ENCODE data around the gene SYT1. TPM values are rescaled to one million over a fixed set of nuclear protein-coding genes. Genes with fewer than 3 reads are reported as not detected.

The SYT1 gene
- total RNA-seq, 2 experiments from 2014 or later = not detected

DNA sequence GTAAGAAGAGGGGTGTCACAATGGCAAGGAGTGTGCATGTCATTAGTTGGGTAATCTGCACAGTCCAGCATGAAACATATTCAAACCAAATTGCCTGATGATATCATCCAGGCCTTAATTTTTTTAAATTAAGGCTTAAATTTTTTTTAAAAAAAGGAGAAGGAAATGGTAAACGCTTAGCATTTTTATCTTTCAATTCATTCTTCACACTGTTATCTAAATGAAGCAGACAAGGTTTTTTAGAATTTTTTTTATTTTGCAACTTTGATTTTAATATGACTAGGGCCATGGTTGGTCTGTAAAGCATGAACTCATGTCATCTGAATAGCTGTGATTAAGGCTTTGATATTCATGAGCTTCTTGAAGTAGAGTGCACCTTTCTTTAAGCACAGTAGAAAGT lies 362.5 kb downstream of the SYT1 start:
- Histone ChIP-seq H3K4me3 (ENCODE audit: low read depth, low read length, poor library complexity, severe bottlenecking) (no peak overlapping the region), H3K9me2 (ENCODE audit: insufficient read depth, low read length) (no peaks in the 10 kb centered on the region), H3K27ac (ENCODE audit: low read depth, low read length, poor library complexity, severe bottlenecking) (no peak overlapping the region), H3K36me3 (ENCODE audit: insufficient read depth, low read length) (no peaks in the 10 kb centered on the region), H3K4me1 (ENCODE audit: insufficient read depth, low read length, poor library complexity, severe bottlenecking) (no peaks in the 10 kb centered on the region), H4K20me1 (ENCODE audit: insufficient read depth, low read length) (no peaks in the 10 kb centered on the region), H2AFZ (ENCODE audit: low read length) (no peak overlapping the region), H3K4me2 (ENCODE audit: low read length) (no peak overlapping the region), H3K79me2 (ENCODE audit: insufficient read depth, low read depth, low read length) (no peaks in the 10 kb centered on the region), H3K9me3 (ENCODE audit: low read length) (no peaks in the 10 kb centered on the region)
- ChIA-PET POLR2A (no interaction called here), CTCF (ENCODE audit: unreplicated experiment) (no interaction called here)
- intact Hi-C loops (cut with micrococcal nuclease; ENCODE audit: unreplicated experiment) = no loop called here
- no peak for DNase-seq (ENCODE audit: low spot score)
- BruUV-seq (replicated peaks) = no TSS peak
- no peak for TF ChIP-seq EZH2phosphoT487 (IDR thresholded peaks at IDR 0.05; ENCODE audit: borderline replicate concordance, low read depth, low read length)

DNA sequence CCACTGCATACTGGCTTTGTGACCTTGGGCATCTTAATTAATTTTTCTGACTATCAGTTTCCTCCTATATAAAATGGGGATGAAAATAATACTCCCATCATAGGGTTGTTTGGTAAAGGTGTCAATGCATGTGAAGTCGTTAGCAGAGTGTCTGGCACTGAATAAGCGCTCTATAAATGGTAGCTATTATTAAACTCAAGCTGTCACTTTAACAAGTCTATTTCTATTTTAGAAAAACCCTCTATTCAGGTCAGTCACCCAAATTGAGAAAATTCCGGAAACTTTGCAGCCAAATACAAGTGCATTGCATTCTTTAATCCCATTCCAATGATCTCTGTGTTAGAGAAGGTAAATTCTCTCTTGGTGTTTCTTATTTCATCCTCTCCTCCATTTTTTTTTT lies 363.1 kb downstream of the SYT1 start:
- no peaks in the 10 kb centered on the region for H4K20me1 ChIP-seq (ENCODE audit: insufficient read depth, low read length)
- no peaks in the 10 kb centered on the region for H3K79me2 ChIP-seq (ENCODE audit: insufficient read depth, low read depth, low read length)
- POLR2A ChIA-PET = interaction anchor here (0.7 kb wide), 1 partner anchor 10 kb away, joined by 8 read pairs; no protein-coding TSS in a partner anchor
- BruUV-seq (replicated peaks) = no TSS peak
- H3K27ac ChIP-seq (ENCODE audit: low read depth, low read length, poor library complexity, severe bottlenecking) = no peak overlapping the region
- DNase-seq (ENCODE audit: low spot score) = no peak
- TF ChIP-seq CTCF (conservative IDR thresholded peaks at IDR 0.05; ENCODE audit: low read length) (no peak), EZH2phosphoT487 (IDR thresholded peaks at IDR 0.05; ENCODE audit: borderline replicate concordance, low read depth, low read length) (no peak)
- H2AFZ ChIP-seq (ENCODE audit: low read length) = no peak overlapping the region
- H3K36me3 ChIP-seq (ENCODE audit: insufficient read depth, low read length) = no peaks in the 10 kb centered on the region
- no peak overlapping the region for H3K4me3 ChIP-seq (ENCODE audit: low read depth, low read length, poor library complexity, severe bottlenecking)
- H3K9me3 ChIP-seq (ENCODE audit: low read length) = no peaks in the 10 kb centered on the region
- CTCF ChIA-PET (ENCODE audit: unreplicated experiment) = no interaction called here
- H3K9me2 ChIP-seq (ENCODE audit: insufficient read depth, low read length) = no peaks in the 10 kb centered on the region
- no peaks in the 10 kb centered on the region for H3K4me1 ChIP-seq (ENCODE audit: insufficient read depth, low read length, poor library complexity, severe bottlenecking)
- H3K4me2 ChIP-seq (ENCODE audit: low read length) = no peak overlapping the region
- intact Hi-C loops (cut with micrococcal nuclease; ENCODE audit: unreplicated experiment) = no loop called here

GRCh38 chr12:79233341-79233781 lies 368.8 kb downstream of the SYT1 start:
- Histone ChIP-seq H3K4me1 (ENCODE audit: insufficient read depth, low read length, poor library complexity, severe bottlenecking) (no peaks in the 10 kb centered on the region), H4K20me1 (ENCODE audit: insufficient read depth, low read length) (no peaks in the 10 kb centered on the region), H3K27ac (ENCODE audit: low read depth, low read length, poor library complexity, severe bottlenecking) (no peak overlapping the region), H2AFZ (ENCODE audit: low read length) (no peak overlapping the region), H3K4me3 (ENCODE audit: low read depth, low read length, poor library complexity, severe bottlenecking) (no peak overlapping the region), H3K4me2 (ENCODE audit: low read length) (no peak overlapping the region), H3K79me2 (ENCODE audit: insufficient read depth, low read depth, low read length) (no peaks in the 10 kb centered on the region), H3K9me3 (ENCODE audit: low read length) (no peaks in the 10 kb centered on the region), H3K9me2 (ENCODE audit: insufficient read depth, low read length) (no peaks in the 10 kb centered on the region), H3K36me3 (ENCODE audit: insufficient read depth, low read length) (no peaks in the 10 kb centered on the region)
- ChIA-PET POLR2A (no interaction called here), CTCF (ENCODE audit: unreplicated experiment) (no interaction called here)
- no TSS peak for BruUV-seq (replicated peaks)
- intact Hi-C loops (cut with micrococcal nuclease; ENCODE audit: unreplicated experiment) = no loop called here
- no peak for DNase-seq (ENCODE audit: low spot score)
- no peak for TF ChIP-seq EZH2phosphoT487 (IDR thresholded peaks at IDR 0.05; ENCODE audit: borderline replicate concordance, low read depth, low read length)

DNA sequence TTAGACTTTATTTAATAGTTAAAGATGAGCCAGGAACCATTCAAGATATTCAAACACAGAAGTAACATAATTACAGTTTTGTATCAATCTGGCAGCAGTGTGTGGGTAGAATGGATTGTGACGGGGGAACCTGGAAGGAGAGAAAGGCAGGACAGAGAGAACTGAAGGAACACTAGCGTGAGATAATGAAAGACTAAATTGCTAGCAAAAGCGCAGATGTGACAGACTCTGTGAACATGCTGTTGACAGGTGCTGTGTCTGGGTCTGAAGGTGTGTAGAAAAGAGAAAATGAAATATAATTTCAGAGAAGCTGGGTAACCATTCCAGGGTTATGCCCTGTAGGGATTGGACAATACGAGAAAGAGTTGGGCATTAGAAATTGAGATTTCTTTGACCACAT lies 372.3 kb downstream of the SYT1 start:
- BruUV-seq (replicated peaks) = no TSS peak
- Histone ChIP-seq H3K36me3 (ENCODE audit: insufficient read depth, low read length) (no peaks in the 10 kb centered on the region), H3K79me2 (ENCODE audit: insufficient read depth, low read depth, low read length) (no peaks in the 10 kb centered on the region), H2AFZ (ENCODE audit: low read length) (no peak overlapping the region), H3K9me2 (ENCODE audit: insufficient read depth, low read length) (no peaks in the 10 kb centered on the region), H4K20me1 (ENCODE audit: insufficient read depth, low read length) (no peaks in the 10 kb centered on the region), H3K4me1 (ENCODE audit: insufficient read depth, low read length, poor library complexity, severe bottlenecking) (no peaks in the 10 kb centered on the region), H3K4me2 (ENCODE audit: low read length) (no peak overlapping the region), H3K27ac (ENCODE audit: low read depth, low read length, poor library complexity, severe bottlenecking) (no peak overlapping the region), H3K9me3 (ENCODE audit: low read length) (no peaks in the 10 kb centered on the region), H3K4me3 (ENCODE audit: low read depth, low read length, poor library complexity, severe bottlenecking) (no peak overlapping the region)
- intact Hi-C loops (cut with micrococcal nuclease; ENCODE audit: unreplicated experiment) = no loop called here
- TF ChIP-seq EZH2phosphoT487 (IDR thresholded peaks at IDR 0.05; ENCODE audit: borderline replicate concordance, low read depth, low read length) (no peak), CTCF (conservative IDR thresholded peaks at IDR 0.05; ENCODE audit: low read length) (no peak)
- no peak for DNase-seq (ENCODE audit: low spot score)
- ChIA-PET POLR2A (interaction anchor here (1.5 kb wide), 1 partner anchor 40 kb away, joined by 4 read pairs; no protein-coding TSS in a partner anchor), CTCF (ENCODE audit: unreplicated experiment) (no interaction called here)

Data from OCI-LY7 (cell line).